Esophagus (tissue), 2 donors: ENCODE results near the gene APOL6. TPM values are rescaled to one million over a fixed set of nuclear protein-coding genes. Genes with fewer than 3 reads are reported as not detected.
A peak's percentile ranks its signal among the peaks of the same experiment; 100 is the strongest.

Experiments used
- H3K27ac ChIP-seq, 2 donors: one replicate each; pipeline ENCODE4 v1.5.1; 2013; ENCODE audit warnings: low read depth in 2 of 2, mild to moderate bottlenecking in 2 of 2, inconsistent platforms in 1 of 2, low read length in 1 of 2, moderate library complexity in 1 of 2
- H3K27me3 ChIP-seq, 2 donors: one replicate each; pipeline ENCODE4 v1.6.1; 2013; ENCODE audit warnings: low read length in 2 of 2, control low read depth in 1 of 2, mild to moderate bottlenecking in 1 of 2; ENCODE audit not compliant: insufficient read depth in 2 of 2, control insufficient read depth in 1 of 2
- H3K36me3 ChIP-seq, 2 donors: one replicate each; pipeline ENCODE4 v1.6.1; 2013; ENCODE audit warnings: low read length in 1 of 2; ENCODE audit not compliant: control insufficient read depth in 2 of 2, insufficient read depth in 2 of 2
- H3K4me1 ChIP-seq, 2 donors: one replicate each; pipeline ENCODE4 v1.6.1; 2013; ENCODE audit warnings: low read length in 1 of 2; ENCODE audit not compliant: control insufficient read depth in 2 of 2, insufficient read depth in 2 of 2
- H3K4me3 ChIP-seq, 2 donors: one replicate each; pipeline ENCODE4 v1.5.1; 2013; ENCODE audit warnings: low read length in 2 of 2, mild to moderate bottlenecking in 2 of 2, low read depth in 1 of 2, moderate library complexity in 1 of 2
- H3K9me3 ChIP-seq, 2 donors: one replicate each; pipeline ENCODE4 v1.6.1; 2013; ENCODE audit warnings: mild to moderate bottlenecking in 2 of 2, low read depth in 1 of 2, low read length in 1 of 2, moderate library complexity in 1 of 2; ENCODE audit not compliant: control insufficient read depth in 2 of 2, insufficient read depth in 1 of 2
- WGBS, 2 donors: extraction: QIAGEN DNeasy Blood & Tissue Kit; methylation state at CpG; one replicate each; pipeline ENCODE4 v1.1.7; 2013; 5-methylcytosine and 5-hydroxymethylcytosine counted together
- polyA plus RNA-seq, 2 donors: library from polyadenylated mRNA; stranded (reverse); fragments of 200-250 nt; gene quantifications; one replicate each; pipeline ENCODE4 v1.2.3, GENCODE V29; 2013
- donor health status: healthy with polysubstance abuse.
- donor health status: Bipolar disorder and iron deficiency.

APOL6 gene
- polyA plus RNA-seq, 2 donors = 2.8 to 3.8 TPM

- Histone ChIP-seq H3K4me3 (no peak overlapping the region), H3K27ac (peak overlapping the region in 1 of 2 donors; percentile 61), H3K9me3 (no peaks in the 10 kb centered on the region), H3K27me3 (no peaks in the 10 kb centered on the region), H3K36me3 (no peaks in the 10 kb centered on the region), H3K4me1 (peaks cover 0 to 18% of the 10 kb centered on the region in 2 donors)
- 74 to 80% methylated on average over 5 of the region's 5 CpGs for WGBS, 2 donors
Observed at GRCh38 chr22:35634015-35634414, 14.2 kb upstream of the APOL6 start.

GRCh38 chr22:35634943-35635540, 13.2 kb upstream of the APOL6 start:
- Histone ChIP-seq H3K4me3 (no peak overlapping the region), H3K27ac (no peak overlapping the region), H3K27me3 (no peaks in the 10 kb centered on the region), H3K4me1 (peaks cover 0 to 18% of the 10 kb centered on the region in 2 donors), H3K9me3 (no peaks in the 10 kb centered on the region), H3K36me3 (no peaks in the 10 kb centered on the region)
- WGBS, 2 donors = 67 to 80% methylated on average over 3 of the region's 3 CpGs

GRCh38 chr22:35637254-35637653, 11.0 kb upstream of the APOL6 start:
- H3K9me3 ChIP-seq = no peaks in the 10 kb centered on the region
- no peaks in the 10 kb centered on the region for H3K27me3 ChIP-seq
- no peaks in the 10 kb centered on the region for H3K36me3 ChIP-seq
- H3K4me1 ChIP-seq = peaks cover 0 to 17% of the 10 kb centered on the region in 2 donors
- H3K4me3 ChIP-seq = no peak overlapping the region
- 64 to 66% methylated on average over 5 of the region's 5 CpGs for WGBS, 2 donors
- H3K27ac ChIP-seq = peak overlapping the region; percentile 81 to 85

GRCh38 chr22:35638001-35638400, 10.2 kb upstream of the APOL6 start:
- 57 to 67% methylated on average over 5 of the region's 5 CpGs for WGBS, 2 donors
- Histone ChIP-seq H3K27ac (peak overlapping the region; percentile 81 to 85), H3K4me3 (no peak overlapping the region), H3K4me1 (peaks cover 0 to 21% of the 10 kb centered on the region in 2 donors), H3K36me3 (no peaks in the 10 kb centered on the region), H3K9me3 (no peaks in the 10 kb centered on the region), H3K27me3 (no peaks in the 10 kb centered on the region)

GRCh38 chr22:35638410-35638809, 9.8 kb upstream of the APOL6 start:
- H3K36me3 ChIP-seq = no peaks in the 10 kb centered on the region
- WGBS, 2 donors = 35 to 38% methylated on average over 13 of the region's 13 CpGs
- H3K9me3 ChIP-seq = no peaks in the 10 kb centered on the region
- H3K4me1 ChIP-seq = peaks cover 0 to 19% of the 10 kb centered on the region in 2 donors
- H3K4me3 ChIP-seq = no peak overlapping the region
- peak overlapping the region; percentile 81 to 85 for H3K27ac ChIP-seq
- no peaks in the 10 kb centered on the region for H3K27me3 ChIP-seq

- Histone ChIP-seq H3K9me3 (no peaks in the 10 kb centered on the region), H3K27ac (no peak overlapping the region), H3K4me3 (no peak overlapping the region), H3K4me1 (peaks cover 0 to 13% of the 10 kb centered on the region in 2 donors), H3K36me3 (no peaks in the 10 kb centered on the region), H3K27me3 (no peaks in the 10 kb centered on the region)
- WGBS, 2 donors = 85 to 86% methylated on average over 7 of the region's 7 CpGs
Observed at GRCh38 chr22:35641494-35642120, 6.6 kb upstream of the APOL6 start.

- Histone ChIP-seq H3K4me1 (peaks cover 0 to 17% of the 10 kb centered on the region in 2 donors), H3K4me3 (no peak overlapping the region), H3K27me3 (no peaks in the 10 kb centered on the region), H3K9me3 (no peaks in the 10 kb centered on the region), H3K36me3 (no peaks in the 10 kb centered on the region), H3K27ac (peak overlapping the region in 1 of 2 donors; percentile 18)
- 56 to 81% methylated on average over 2 of the region's 2 CpGs for WGBS, 2 donors
Observed at GRCh38 chr22:35642305-35642741, 5.9 kb upstream of the APOL6 start.

- H3K9me3 ChIP-seq = no peaks in the 10 kb centered on the region
- no peak overlapping the region for H3K4me3 ChIP-seq
- H3K27ac ChIP-seq = peak overlapping the region; percentile 47 to 80
- H3K4me1 ChIP-seq = peaks cover 0 to 9% of the 10 kb centered on the region in 2 donors
- 79 to 93% methylated on average over 1 of the region's 1 CpG for WGBS, 2 donors
- no peaks in the 10 kb centered on the region for H3K27me3 ChIP-seq
- no peaks in the 10 kb centered on the region for H3K36me3 ChIP-seq
Observed at GRCh38 chr22:35643991-35644390, 4.3 kb upstream of the APOL6 start.

GRCh38 chr22:35645646-35646045, 2.6 kb upstream of the APOL6 start:
- Histone ChIP-seq H3K27ac (no peak overlapping the region), H3K36me3 (no peaks in the 10 kb centered on the region), H3K27me3 (no peaks in the 10 kb centered on the region), H3K4me3 (no peak overlapping the region), H3K4me1 (peaks cover 0 to 13% of the 10 kb centered on the region in 2 donors), H3K9me3 (no peaks in the 10 kb centered on the region)
- WGBS, 2 donors = 93 to 95% methylated on average over 4 of the region's 4 CpGs
